Measurements from ENCODE around the gene GGCT.

The GGCT gene

DNA sequence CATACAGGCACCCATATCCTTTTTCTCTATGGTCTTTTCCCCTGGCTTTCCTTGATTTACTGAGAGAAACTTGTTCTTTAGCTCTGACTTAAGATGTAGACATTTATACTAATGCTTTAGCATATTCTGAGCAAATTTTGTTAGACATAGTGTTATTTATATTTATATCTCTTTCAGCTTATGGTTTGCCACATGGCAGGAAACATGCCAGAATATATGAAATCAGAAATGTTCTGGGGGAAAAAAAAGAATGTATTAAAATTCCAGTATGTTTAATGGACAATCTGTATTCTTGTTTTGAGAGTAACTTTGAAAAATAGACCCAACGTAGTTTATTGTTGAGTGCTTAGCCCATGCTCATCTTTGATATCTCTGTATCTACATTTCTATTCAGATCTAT, 10.1 kb upstream of the GGCT start:
- Histone ChIP-seq H3K4me3 (ENCODE audit: low read depth, low read length) (no peak overlapping the region), H3K36me3 (ENCODE audit: control insufficient read depth in 2 of 2, insufficient read depth in 1 of 2, low read length in 2 of 2) (no peaks in the 10 kb centered on the region), H3K4me1 (ENCODE audit: control insufficient read depth, insufficient read depth, low read length) (peaks cover 4% of the 10 kb centered on the region; the same call in 1 of the 2 replicates), H3K9me3 (ENCODE audit: control insufficient read depth, insufficient read depth, low read depth, low read length) (no peaks in the 10 kb centered on the region), H3K27ac (ENCODE audit: extremely low read depth, low read depth, low read length) (no peak overlapping the region)
- ChIA-PET POLR2A (no interaction called here), CTCF (no interaction called here)
- TF ChIP-seq, protein P1, sequence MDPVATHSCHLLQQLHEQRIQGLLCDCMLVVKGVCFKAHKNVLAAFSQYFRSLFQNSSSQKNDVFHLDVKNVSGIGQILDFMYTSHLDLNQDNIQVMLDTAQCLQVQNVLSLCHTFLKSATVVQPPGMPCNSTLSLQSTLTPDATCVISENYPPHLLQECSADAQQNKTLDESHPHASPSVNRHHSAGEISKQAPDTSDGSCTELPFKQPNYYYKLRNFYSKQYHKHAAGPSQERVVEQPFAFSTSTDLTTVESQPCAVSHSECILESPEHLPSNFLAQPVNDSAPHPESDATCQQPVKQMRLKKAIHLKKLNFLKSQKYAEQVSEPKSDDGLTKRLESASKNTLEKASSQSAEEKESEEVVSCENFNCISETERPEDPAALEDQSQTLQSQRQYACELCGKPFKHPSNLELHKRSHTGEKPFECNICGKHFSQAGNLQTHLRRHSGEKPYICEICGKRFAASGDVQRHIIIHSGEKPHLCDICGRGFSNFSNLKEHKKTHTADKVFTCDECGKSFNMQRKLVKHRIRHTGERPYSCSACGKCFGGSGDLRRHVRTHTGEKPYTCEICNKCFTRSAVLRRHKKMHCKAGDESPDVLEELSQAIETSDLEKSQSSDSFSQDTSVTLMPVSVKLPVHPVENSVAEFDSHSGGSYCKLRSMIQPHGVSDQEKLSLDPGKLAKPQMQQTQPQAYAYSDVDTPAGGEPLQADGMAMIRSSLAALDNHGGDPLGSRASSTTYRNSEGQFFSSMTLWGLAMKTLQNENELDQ (tag by site-specific recombination; IDR thresholded peaks at IDR 0.05; ENCODE audit: low read depth): no peak
- TF ChIP-seq ZNF529 (tag by site-specific recombination; IDR thresholded peaks at IDR 0.05; ENCODE audit: insufficient replicate concordance) (no peak), ZNF354C (tag by site-specific recombination; IDR thresholded peaks at IDR 0.05; ENCODE audit: borderline replicate concordance, low read depth) (no peak), ZNF214 (tag by site-specific recombination; IDR thresholded peaks at IDR 0.05; ENCODE audit: borderline replicate concordance) (no peak), ZBTB20 (tag by site-specific recombination; IDR thresholded peaks at IDR 0.05) (no peak), ZNF548 (tag by site-specific recombination; IDR thresholded peaks at IDR 0.05) (no peak), ZNF155 (tag by site-specific recombination; IDR thresholded peaks at IDR 0.05) (no peak), ZFP3 (tag by site-specific recombination; IDR thresholded peaks at IDR 0.05; ENCODE audit: low read depth) (no peak), HOXC10 (CRISPR knock-in tag; IDR thresholded peaks at IDR 0.05) (no peak), ZNF629 (tag by site-specific recombination; IDR thresholded peaks at IDR 0.05) (no peak), YY1 (tag by site-specific recombination; IDR thresholded peaks at IDR 0.05) (no peak), ZNF239 (tag by site-specific recombination; IDR thresholded peaks at IDR 0.05) (no peak), PRDM1 (tag by site-specific recombination; IDR thresholded peaks at IDR 0.05) (no peak)
- TF ChIP-seq, protein P2, sequence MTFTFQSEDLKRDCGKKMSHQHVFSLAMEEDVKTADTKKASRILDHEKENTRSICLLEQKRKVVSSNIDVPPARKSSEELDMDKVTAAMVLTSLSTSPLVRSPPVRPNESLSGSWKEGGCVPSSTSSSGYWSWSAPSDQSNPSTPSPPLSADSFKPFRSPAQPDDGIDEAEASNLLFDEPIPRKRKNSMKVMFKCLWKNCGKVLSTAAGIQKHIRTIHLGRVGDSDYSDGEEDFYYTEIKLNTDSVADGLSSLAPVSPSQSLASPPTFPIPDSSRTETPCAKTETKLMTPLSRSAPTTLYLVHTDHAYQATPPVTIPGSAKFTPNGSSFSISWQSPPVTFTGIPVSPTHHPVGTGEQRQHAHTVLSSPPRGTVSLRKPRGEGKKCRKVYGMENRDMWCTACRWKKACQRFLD (tag by site-specific recombination; IDR thresholded peaks at IDR 0.05): no peak
- TF ChIP-seq, protein P3, sequence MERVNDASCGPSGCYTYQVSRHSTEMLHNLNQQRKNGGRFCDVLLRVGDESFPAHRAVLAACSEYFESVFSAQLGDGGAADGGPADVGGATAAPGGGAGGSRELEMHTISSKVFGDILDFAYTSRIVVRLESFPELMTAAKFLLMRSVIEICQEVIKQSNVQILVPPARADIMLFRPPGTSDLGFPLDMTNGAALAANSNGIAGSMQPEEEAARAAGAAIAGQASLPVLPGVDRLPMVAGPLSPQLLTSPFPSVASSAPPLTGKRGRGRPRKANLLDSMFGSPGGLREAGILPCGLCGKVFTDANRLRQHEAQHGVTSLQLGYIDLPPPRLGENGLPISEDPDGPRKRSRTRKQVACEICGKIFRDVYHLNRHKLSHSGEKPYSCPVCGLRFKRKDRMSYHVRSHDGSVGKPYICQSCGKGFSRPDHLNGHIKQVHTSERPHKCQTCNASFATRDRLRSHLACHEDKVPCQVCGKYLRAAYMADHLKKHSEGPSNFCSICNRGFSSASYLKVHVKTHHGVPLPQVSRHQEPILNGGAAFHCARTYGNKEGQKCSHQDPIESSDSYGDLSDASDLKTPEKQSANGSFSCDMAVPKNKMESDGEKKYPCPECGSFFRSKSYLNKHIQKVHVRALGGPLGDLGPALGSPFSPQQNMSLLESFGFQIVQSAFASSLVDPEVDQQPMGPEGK (tag by site-specific recombination; IDR thresholded peaks at IDR 0.05): no peak
- TF ChIP-seq, protein P4, sequence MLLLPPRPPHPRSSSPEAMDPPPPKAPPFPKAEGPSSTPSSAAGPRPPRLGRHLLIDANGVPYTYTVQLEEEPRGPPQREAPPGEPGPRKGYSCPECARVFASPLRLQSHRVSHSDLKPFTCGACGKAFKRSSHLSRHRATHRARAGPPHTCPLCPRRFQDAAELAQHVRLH (tag by site-specific recombination; IDR thresholded peaks at IDR 0.05): no peak
- TF ChIP-seq, protein P5, sequence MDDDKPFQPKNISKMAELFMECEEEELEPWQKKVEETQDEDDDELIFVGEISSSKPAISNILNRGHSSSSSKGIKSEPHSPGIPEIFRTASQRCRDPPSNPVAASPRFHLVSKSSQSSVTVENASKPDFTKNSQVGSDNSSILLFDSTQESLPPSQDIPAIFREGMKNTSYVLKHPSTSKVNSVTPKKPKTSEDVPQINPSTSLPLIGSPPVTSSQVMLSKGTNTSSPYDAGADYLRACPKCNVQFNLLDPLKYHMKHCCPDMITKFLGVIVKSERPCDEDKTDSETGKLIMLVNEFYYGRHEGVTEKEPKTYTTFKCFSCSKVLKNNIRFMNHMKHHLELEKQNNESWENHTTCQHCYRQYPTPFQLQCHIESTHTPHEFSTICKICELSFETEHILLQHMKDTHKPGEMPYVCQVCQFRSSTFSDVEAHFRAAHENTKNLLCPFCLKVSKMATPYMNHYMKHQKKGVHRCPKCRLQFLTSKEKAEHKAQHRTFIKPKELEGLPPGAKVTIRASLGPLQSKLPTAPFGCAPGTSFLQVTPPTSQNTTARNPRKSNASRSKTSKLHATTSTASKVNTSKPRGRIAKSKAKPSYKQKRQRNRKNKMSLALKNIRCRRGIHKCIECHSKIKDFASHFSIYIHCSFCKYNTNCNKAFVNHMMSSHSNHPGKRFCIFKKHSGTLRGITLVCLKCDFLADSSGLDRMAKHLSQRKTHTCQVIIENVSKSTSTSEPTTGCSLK (tag by site-specific recombination; IDR thresholded peaks at IDR 0.05): no peak

DNA sequence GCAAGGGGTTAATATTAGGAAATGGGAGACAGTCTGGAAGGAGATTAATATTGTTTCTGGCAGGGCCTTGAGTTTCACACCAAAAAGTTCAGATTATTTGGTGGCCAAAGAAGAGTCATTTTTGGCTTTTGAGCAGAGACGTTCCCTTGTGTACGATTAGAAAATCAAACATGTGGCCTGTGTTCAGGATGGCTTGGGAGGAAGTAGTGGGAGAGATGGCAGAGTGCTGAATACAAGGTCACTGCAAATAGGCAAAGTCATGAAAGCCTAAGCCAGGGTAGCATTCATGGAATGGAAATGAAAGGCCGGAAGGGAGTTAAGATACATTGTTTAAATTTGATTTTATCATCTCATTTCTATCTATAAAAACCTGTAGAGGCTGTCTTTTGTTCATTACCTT, 9.5 kb upstream of the GGCT start:
- H3K36me3 ChIP-seq (ENCODE audit: control insufficient read depth in 2 of 2, insufficient read depth in 1 of 2, low read length in 2 of 2): no peaks in the 10 kb centered on the region
- H3K4me1 ChIP-seq (ENCODE audit: control insufficient read depth, insufficient read depth, low read length): peaks cover 4% of the 10 kb centered on the region; the same call in 1 of the 2 replicates
- no peak overlapping the region for H3K27ac ChIP-seq (ENCODE audit: extremely low read depth, low read depth, low read length)
- POLR2A ChIA-PET: no interaction called here
- CTCF ChIA-PET: no interaction called here
- no peaks in the 10 kb centered on the region for H3K9me3 ChIP-seq (ENCODE audit: control insufficient read depth, insufficient read depth, low read depth, low read length)
- H3K4me3 ChIP-seq (ENCODE audit: low read depth, low read length): no peak overlapping the region
- TF ChIP-seq, protein P6, sequence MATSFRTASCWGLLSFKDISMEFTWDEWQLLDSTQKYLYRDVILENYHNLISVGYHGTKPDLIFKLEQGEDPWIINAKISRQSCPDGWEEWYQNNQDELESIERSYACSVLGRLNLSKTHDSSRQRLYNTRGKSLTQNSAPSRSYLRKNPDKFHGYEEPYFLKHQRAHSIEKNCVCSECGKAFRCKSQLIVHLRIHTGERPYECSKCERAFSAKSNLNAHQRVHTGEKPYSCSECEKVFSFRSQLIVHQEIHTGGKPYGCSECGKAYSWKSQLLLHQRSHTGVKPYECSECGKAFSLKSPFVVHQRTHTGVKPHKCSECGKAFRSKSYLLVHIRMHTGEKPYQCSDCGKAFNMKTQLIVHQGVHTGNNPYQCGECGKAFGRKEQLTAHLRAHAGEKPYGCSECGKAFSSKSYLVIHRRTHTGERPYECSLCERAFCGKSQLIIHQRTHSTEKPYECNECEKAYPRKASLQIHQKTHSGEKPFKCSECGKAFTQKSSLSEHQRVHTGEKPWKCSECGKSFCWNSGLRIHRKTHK (tag by site-specific recombination; IDR thresholded peaks at IDR 0.05): no peak
- TF ChIP-seq ZNF585B (tag by site-specific recombination; IDR thresholded peaks at IDR 0.05) (no peak), ZNF175 (tag by site-specific recombination; IDR thresholded peaks at IDR 0.05) (no peak), SALL2 (tag by site-specific recombination; IDR thresholded peaks at IDR 0.05; ENCODE audit: borderline replicate concordance) (no peak), MZF1 (tag by site-specific recombination; IDR thresholded peaks at IDR 0.05; ENCODE audit: borderline replicate concordance) (no peak)
- TF ChIP-seq, protein P7, sequence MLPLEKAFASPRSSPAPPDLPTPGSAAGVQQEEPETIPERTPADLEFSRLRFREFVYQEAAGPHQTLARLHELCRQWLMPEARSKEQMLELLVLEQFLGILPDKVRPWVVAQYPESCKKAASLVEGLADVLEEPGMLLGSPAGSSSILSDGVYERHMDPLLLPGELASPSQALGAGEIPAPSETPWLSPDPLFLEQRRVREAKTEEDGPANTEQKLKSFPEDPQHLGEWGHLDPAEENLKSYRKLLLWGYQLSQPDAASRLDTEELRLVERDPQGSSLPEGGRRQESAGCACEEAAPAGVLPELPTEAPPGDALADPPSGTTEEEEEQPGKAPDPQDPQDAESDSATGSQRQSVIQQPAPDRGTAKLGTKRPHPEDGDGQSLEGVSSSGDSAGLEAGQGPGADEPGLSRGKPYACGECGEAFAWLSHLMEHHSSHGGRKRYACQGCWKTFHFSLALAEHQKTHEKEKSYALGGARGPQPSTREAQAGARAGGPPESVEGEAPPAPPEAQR (tag by site-specific recombination; IDR thresholded peaks at IDR 0.05): no peak
- TF ChIP-seq, protein P8, sequence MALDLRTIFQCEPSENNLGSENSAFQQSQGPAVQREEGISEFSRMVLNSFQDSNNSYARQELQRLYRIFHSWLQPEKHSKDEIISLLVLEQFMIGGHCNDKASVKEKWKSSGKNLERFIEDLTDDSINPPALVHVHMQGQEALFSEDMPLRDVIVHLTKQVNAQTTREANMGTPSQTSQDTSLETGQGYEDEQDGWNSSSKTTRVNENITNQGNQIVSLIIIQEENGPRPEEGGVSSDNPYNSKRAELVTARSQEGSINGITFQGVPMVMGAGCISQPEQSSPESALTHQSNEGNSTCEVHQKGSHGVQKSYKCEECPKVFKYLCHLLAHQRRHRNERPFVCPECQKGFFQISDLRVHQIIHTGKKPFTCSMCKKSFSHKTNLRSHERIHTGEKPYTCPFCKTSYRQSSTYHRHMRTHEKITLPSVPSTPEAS (tag by site-specific recombination; IDR thresholded peaks at IDR 0.05): no peak
